Measurements from ENCODE around the gene PPTC7. TPM values are rescaled to one million over a fixed set of nuclear protein-coding genes. Genes with fewer than 3 reads are reported as not detected.

Gene PPTC7
- 14.0 and 29.0 TPM in 2 replicates for total RNA-seq

GRCh38 chr12:110583137-110584059, at the start of gene PPTC7:
PPTC7 (minus strand) TSS chr12:110583318; CDS start chr12:110583031, 287 bp downstream.

DNA sequence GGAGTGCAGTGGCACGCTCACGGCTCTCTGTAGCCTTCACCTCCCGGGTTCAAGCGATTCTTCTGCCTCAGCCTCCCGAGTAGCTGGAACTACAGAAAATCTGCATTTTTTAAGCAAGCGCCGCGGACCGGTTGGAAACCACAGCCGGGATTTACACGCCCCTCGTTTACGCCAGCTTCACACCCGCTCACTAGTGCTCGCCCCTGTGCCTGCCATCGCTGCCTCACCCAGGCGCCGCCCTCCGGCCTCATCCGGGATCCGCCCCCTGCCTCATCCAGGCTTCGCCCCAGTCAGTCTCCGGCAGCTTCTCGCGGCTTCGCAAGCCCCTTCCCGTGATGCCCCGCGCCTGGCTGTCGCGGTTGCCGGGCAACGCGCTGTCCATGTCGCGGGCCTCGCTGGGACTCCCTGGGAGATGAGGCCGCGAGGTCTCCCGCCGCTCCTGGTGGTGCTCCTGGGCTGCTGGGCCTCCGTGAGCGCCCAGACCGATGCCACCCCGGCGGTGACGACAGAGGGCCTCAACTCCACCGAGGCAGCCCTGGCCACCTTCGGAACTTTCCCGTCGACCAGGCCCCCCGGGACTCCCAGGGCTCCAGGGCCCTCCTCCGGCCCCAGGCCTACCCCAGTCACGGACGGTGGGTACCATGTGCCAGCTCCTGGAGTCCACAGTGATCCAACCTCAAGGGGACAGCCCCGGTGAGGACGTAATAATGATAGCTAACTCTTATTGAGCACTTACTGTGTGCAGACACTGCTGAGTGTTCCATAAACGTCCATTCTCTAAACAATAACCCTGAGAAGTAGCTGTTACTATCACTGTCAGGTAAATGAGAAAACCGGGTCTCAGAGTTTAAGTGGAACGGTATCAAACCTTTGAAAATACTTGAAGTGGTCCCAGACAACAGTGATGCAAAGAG, 30.9 kb upstream of the PPTC7 start, which contains the start of gene TCTN1:
Gene TCTN1, plus strand, starts transcription at position 359 of the 914 bp plus-strand sequence. Its CDS starts 54 bp downstream, at position 413.

GRCh38 chr12:110501752-110502738, 81.1 kb downstream of the PPTC7 start, which contains the start of the genes RAD9B and VPS29:
RAD9B (plus strand) TSS chr12:110502331; CDS start chr12:110502338, 7 bp downstream.
VPS29 (minus strand) TSS chr12:110502111; CDS start chr12:110502051, 60 bp downstream.

Other genes starting within 250 kb of the PPTC7 start
- gene ANAPC7, start 179.6 kb downstream of the PPTC7 start, total RNA-seq, result 35.5 and 67.6 TPM in 2 replicates
- gene ARPC3, start 133.0 kb downstream of the PPTC7 start, total RNA-seq, result 174 and 246 TPM in 2 replicates
- gene GPN3, start 115.1 kb downstream of the PPTC7 start, total RNA-seq, result 16.6 and 32.5 TPM in 2 replicates
- gene FAM216A, start 114.5 kb downstream of the PPTC7 start, total RNA-seq, result 2.6 and 4.8 TPM in 2 replicates
- gene VPS29, start 81.2 kb downstream of the PPTC7 start, total RNA-seq, result 39.0 and 48.8 TPM in 2 replicates
- gene RAD9B, start 81.0 kb downstream of the PPTC7 start, total RNA-seq, result 0.34 and 0.57 TPM in 2 replicates
- gene TCTN1, start 30.8 kb upstream of the PPTC7 start, total RNA-seq, result 4.8 and 20.9 TPM in 2 replicates
- 0.34 and 2.4 TPM in 2 replicates for gene HVCN1, start 105.8 kb upstream of the PPTC7 start, total RNA-seq
- gene PPP1CC, start 159.6 kb upstream of the PPTC7 start, total RNA-seq, result 75.9 and 80.0 TPM in 2 replicates

All from nasal cavity respiratory epithelium epithelial cell of viscerocranial mucosa (primary cell).